SK-N-SH (cell line): ENCODE results near the gene JADE2. TPM values are rescaled to one million over a fixed set of nuclear protein-coding genes. Genes with fewer than 3 reads are reported as not detected.
"Not testable (repeated sequence)": the region's sequence is repeated elsewhere in the genome, so short reads cannot be mapped to it uniquely, and the experiment has no call there.

ENCODE experiments used
- CTCF ChIA-PET: fragments of 300-600, 350-600 bp; formaldehyde crosslinking; extraction: SDS; loops from one replicate; lab custom pipeline; 2021; lab: Yijun Ruan, JAX
- POLR2A ChIA-PET: fragments of 350-600 bp; sonication (Branson Sonifier 250); formaldehyde crosslinking; extraction: SDS; loops from one replicate; lab custom pipeline; 2020; ENCODE audit warnings: antibody characterized with exemption, inconsistent platforms; lab: Yijun Ruan, JAX
- DNase-seq: peaks from one replicate; pipeline ENCODE4 v3.0.0; 2012
- H2AFZ ChIP-seq: fragments of 200-600 bp; sonication (generic); 2 replicates; pipeline ENCODE4 v1.8.1; 2016; ENCODE audit warnings: antibody characterized with exemption, mild to moderate bottlenecking, low read depth
- H3F3A ChIP-seq: fragments of 200-600 bp; sonication (generic); replicated peaks from 2 replicates; pipeline ENCODE3; 2016; ENCODE audit warnings: antibody characterized with exemption, mild to moderate bottlenecking; ENCODE audit not compliant: insufficient read depth
- H3K27ac ChIP-seq, 2 experiments: fragments of 200-500 bp in 1 of 2; fragments of 200-600 bp in 1 of 2; sonication (Bioruptor generic) in 1 of 2; sonication (generic), shearing (Covaris generic) in 1 of 2; 2 replicates each; pipeline versions ENCODE4 v1.5.1 to v1.6.1; 2014 to 2016; ENCODE audit warnings: low read depth in 2 of 2, inconsistent platforms in 1 of 2, low read length in 1 of 2, mild to moderate bottlenecking in 1 of 2, mixed read lengths in 1 of 2
- H3K27me3 ChIP-seq: fragments of 200-600 bp; sonication (generic), shearing (Covaris generic); 2 replicates; pipeline ENCODE4 v1.6.1; 2016; ENCODE audit warnings: mixed run types; ENCODE audit not compliant: insufficient read depth
- H3K36me3 ChIP-seq, 2 experiments: fragments of 200-500 bp in 1 of 2; fragments of 200-600 bp in 1 of 2; sonication (Bioruptor generic) in 1 of 2; sonication (generic) in 1 of 2; replicated peaks in 1 of 2; 2 replicates each; pipeline versions ENCODE3 to v1.5.1; 2014 to 2016; ENCODE audit warnings: low read length in 1 of 2, mild to moderate bottlenecking in 1 of 2; ENCODE audit not compliant: insufficient read depth in 2 of 2, control insufficient read depth in 1 of 2
- H3K4me1 ChIP-seq, 2 experiments: fragments of 200-500 bp in 1 of 2; fragments of 200-600 bp in 1 of 2; sonication (Bioruptor generic) in 1 of 2; sonication (generic), shearing (Covaris generic) in 1 of 2; 2 replicates each; pipeline versions ENCODE4 v1.5.1 to v1.6.1; 2014 to 2016; ENCODE audit warnings: low read depth in 1 of 2, low read length in 1 of 2, mixed run types in 1 of 2; ENCODE audit not compliant: insufficient read depth in 2 of 2, control insufficient read depth in 1 of 2
- H3K4me2 ChIP-seq: fragments of 200-600 bp; sonication (generic), shearing (Covaris generic); 2 replicates; pipeline ENCODE4 v1.6.1; 2017; ENCODE audit warnings: mixed run types
- H3K4me3 ChIP-seq, 2 experiments: fragments of 200-500 bp in 1 of 2; fragments of 200-600 bp in 1 of 2; sonication (Bioruptor generic) in 1 of 2; sonication (generic), shearing (Covaris generic) in 1 of 2; 2 replicates each; pipeline versions ENCODE4 v1.5.1 to v1.8.1; 2014 to 2016; ENCODE audit warnings: low read depth in 2 of 2, inconsistent platforms in 1 of 2, low read length in 1 of 2, mild to moderate bottlenecking in 1 of 2, mixed read lengths in 1 of 2, moderate library complexity in 1 of 2
- H3K79me2 ChIP-seq: fragments of 200-600 bp; sonication (generic); 2 replicates; pipeline ENCODE4 v1.8.1; 2017; ENCODE audit warnings: mild to moderate bottlenecking; ENCODE audit not compliant: insufficient read depth
- H3K9ac ChIP-seq: fragments of 200-600 bp; sonication (generic); 2 replicates; pipeline ENCODE4 v1.6.1; 2017; ENCODE audit warnings: mixed run types
- H3K9me2 ChIP-seq: fragments of 200-600 bp; sonication (generic); 2 replicates; pipeline ENCODE4 v1.6.1; 2017; ENCODE audit warnings: mixed run types
- H3K9me3 ChIP-seq: fragments of 200-600 bp; sonication (generic); 2 replicates; pipeline ENCODE4 v1.6.1; 2017; ENCODE audit warnings: mixed run types, mild to moderate bottlenecking, moderate library complexity
- H4K20me1 ChIP-seq: fragments of 200-600 bp; sonication (generic); 2 replicates; pipeline ENCODE4 v1.6.1; 2017; ENCODE audit warnings: mild to moderate bottlenecking, mixed run types; ENCODE audit not compliant: insufficient read depth
- CHD2 ChIP-seq: fragments of 150-350 bp; IDR thresholded peaks from 2 replicates; pipeline ENCODE4 v1.6.1; 2018; ENCODE audit warnings: low read length; ENCODE audit not compliant: partially characterized antibody
- ELF1 ChIP-seq: IDR thresholded peaks from 2 replicates; pipeline ENCODE4 v1.4.0; 2012
- MAX ChIP-seq: IDR thresholded peaks from 2 replicates; pipeline ENCODE4 v1.4.0; 2012; ENCODE audit warnings: low read depth
- MEF2A ChIP-seq: IDR thresholded peaks from 2 replicates; pipeline ENCODE4 v1.4.0; 2012; ENCODE audit warnings: low read depth, borderline replicate concordance
- MXI1 ChIP-seq: IDR thresholded peaks from 2 replicates; pipeline ENCODE4 v1.6.1; 2012; ENCODE audit warnings: mild to moderate bottlenecking, low read depth, low read length, improper control_type of control experiment
- NRF1 ChIP-seq: IDR thresholded peaks from 2 replicates; pipeline ENCODE4 v1.6.1; 2012; ENCODE audit warnings: low read depth, mild to moderate bottlenecking, low read length
- POLR2AphosphoS5 ChIP-seq: IDR thresholded peaks from 2 replicates; pipeline ENCODE4 v1.6.1; 2012; ENCODE audit warnings: low read depth, low read length
- RFX5 ChIP-seq: IDR thresholded peaks from 2 replicates; pipeline ENCODE4 v1.6.1; 2012; ENCODE audit warnings: mild to moderate bottlenecking, improper control_type of control experiment, low read length
- SMC3 ChIP-seq: IDR thresholded peaks from 2 replicates; pipeline ENCODE4 v1.6.1; 2012; ENCODE audit warnings: low read depth, low read length, improper control_type of control experiment
- TAF1 ChIP-seq: IDR thresholded peaks from 2 replicates; pipeline ENCODE4 v1.6.1; 2012; ENCODE audit warnings: low read depth, mild to moderate bottlenecking, low read length, moderate library complexity, borderline replicate concordance
- USF2 ChIP-seq: fragments of 150-350 bp; IDR thresholded peaks from 2 replicates; pipeline ENCODE4 v1.6.1; 2017; ENCODE audit warnings: antibody characterized with exemption, low read length, low read depth, borderline replicate concordance
- WGBS: methylation state at CpG from one replicate; pipeline ENCODE4 v1.1.6; 2017; ENCODE audit warnings: low lambda C conversion rate; 5-methylcytosine and 5-hydroxymethylcytosine counted together
- polyA plus RNA-seq, 3 experiments: library from polyadenylated mRNA; depleted of rRNA; stranded (reverse); fragments of >200 nt; gene quantifications; 2 replicates each; pipeline ENCODE4 v1.2.3, GENCODE V29; 2012

The JADE2 gene
- polyA plus RNA-seq, 1 of the 3 experiments (the other 2 are of a cell fraction): 25.7 TPM

GRCh38 chr5:134494780-134495179 lies 30.7 kb upstream of the JADE2 start:
- no peak for DNase-seq
- H2AFZ ChIP-seq: no peak overlapping the region
- H3K4me1 ChIP-seq: peaks cover 0 to 18% of the 10 kb centered on the region in 2 experiments; a peak in 1 of 4 replicates
- H3K27me3 ChIP-seq: no peaks in the 10 kb centered on the region
- no peak overlapping the region for H3K4me2 ChIP-seq
- H4K20me1 ChIP-seq: no peaks in the 10 kb centered on the region
- no peaks in the 10 kb centered on the region for H3K36me3 ChIP-seq
- H3K9ac ChIP-seq: no peak overlapping the region
- H3K4me3 ChIP-seq: no peak overlapping the region
- H3K27ac ChIP-seq: no peak overlapping the region
- ChIA-PET CTCF (interaction anchor here (1.2 kb wide), 1 partner anchor 17 kb away, joined by 3 read pairs; no protein-coding TSS in a partner anchor), POLR2A (no interaction called here)
- no peaks in the 10 kb centered on the region for H3F3A ChIP-seq
- H3K9me2 ChIP-seq: no peaks in the 10 kb centered on the region
- WGBS: 70% methylated on average over 1 of the region's 1 CpG
- H3K9me3 ChIP-seq: no peaks in the 10 kb centered on the region
- no peaks in the 10 kb centered on the region for H3K79me2 ChIP-seq
- no peak for TF ChIP-seq MEF2A
- no peak for TF ChIP-seq CHD2
- no peak for TF ChIP-seq SMC3
- no peak for TF ChIP-seq POLR2AphosphoS5
- TF ChIP-seq TAF1: no peak
- no peak for TF ChIP-seq MXI1

- CTCF ChIA-PET: interaction anchor here (0.7 to 1.2 kb wide), 2 partner anchors 12 to 31 kb away, joined by 3 to 4 read pairs; no protein-coding TSS in a partner anchor
- not testable (repeated sequence) for H3K79me2 ChIP-seq, H3K4me3 ChIP-seq
Observed at GRCh38 chr5:134499905-134500304, 25.6 kb upstream of the JADE2 start.

GRCh38 chr5:134500699-134501430 lies 24.6 kb upstream of the JADE2 start:
- Histone ChIP-seq H2AFZ (no peak overlapping the region), H3K4me3 (no peak overlapping the region), H3K9me2 (no peaks in the 10 kb centered on the region), H3K27ac (no peak overlapping the region), H3K4me1 (peaks cover 18 to 25% of the 10 kb centered on the region in 2 experiments; a peak in 3 of 4 replicates), H3K4me2 (no peak overlapping the region), H3K27me3 (no peaks in the 10 kb centered on the region), H3K36me3 (no peaks in the 10 kb centered on the region), H3K9me3 (no peaks in the 10 kb centered on the region), H3K79me2 (no peaks in the 10 kb centered on the region), H3K9ac (no peak overlapping the region), H3F3A (peaks cover 16% of the 10 kb centered on the region), H4K20me1 (no peaks in the 10 kb centered on the region)
- 93% methylated on average over 17 of the region's 17 CpGs for WGBS
- no peak for TF ChIP-seq CHD2
- TF ChIP-seq RFX5: no peak
- TF ChIP-seq USF2: no peak
- no peak for TF ChIP-seq MAX
- no peak for TF ChIP-seq MXI1
- no peak for TF ChIP-seq SMC3
- no peak for TF ChIP-seq NRF1
- no peak for TF ChIP-seq ELF1
- no peak for DNase-seq
- ChIA-PET POLR2A (interaction anchor here (1.8 kb wide), 1 partner anchor 90 kb away, joined by 3 read pairs; no protein-coding TSS in a partner anchor), CTCF (interaction anchor here (0.7 to 1.5 kb wide), 6 partner anchors 11 to 77 kb away, joined by 3 to 7 read pairs (median 3); no protein-coding TSS in a partner anchor)

More at GRCh38 chr5:134499905-134500304, 25.6 kb upstream of the JADE2 start:
- POLR2A ChIA-PET, H3K9me3 ChIP-seq, H3K27me3 ChIP-seq, H3K9ac ChIP-seq, H3K4me2 ChIP-seq, DNase-seq, H3K36me3 ChIP-seq, H4K20me1 ChIP-seq, H3K9me2 ChIP-seq, H3K27ac ChIP-seq, H2AFZ ChIP-seq: not testable (repeated sequence)
- H3K4me1 ChIP-seq: peaks cover 16 to 19% of the 10 kb centered on the region in 2 experiments; a peak in 3 of 4 replicates
- WGBS: 97% methylated on average over 6 of the region's 6 CpGs
- peaks cover 12% of the 10 kb centered on the region for H3F3A ChIP-seq
